Measurements from ENCODE around the gene ZNF780B.
"Not testable (repeated sequence)": the region's sequence is repeated elsewhere in the genome, so short reads cannot be mapped to it uniquely, and the experiment has no call there.

ZNF780B gene

DNA sequence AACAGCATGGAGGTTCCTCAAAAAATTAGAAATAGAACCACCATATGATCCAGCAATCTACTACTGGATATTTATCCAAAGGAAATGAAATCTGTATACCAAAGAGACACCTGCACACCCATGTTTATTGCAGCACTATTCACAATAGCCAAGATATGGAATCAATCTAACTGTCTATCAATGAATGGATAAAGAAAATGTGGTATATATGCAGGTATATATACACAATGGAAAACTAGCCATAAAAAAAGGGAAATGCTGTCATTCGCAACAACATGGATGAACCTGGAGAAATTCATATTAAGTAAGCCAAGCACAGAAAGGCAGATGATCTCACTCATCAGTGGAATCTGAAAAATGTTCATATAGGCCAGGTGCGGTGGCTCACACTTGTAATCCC, 2.5 kb downstream of the ZNF780B start:
- Histone ChIP-seq H3K27me3 (replicated peaks in 2 of 5; ENCODE audit: control insufficient read depth in 4 of 5, insufficient read depth in 5 of 5, low read length in 4 of 5) (no peaks in the 10 kb centered on the region), H3K4me1 (ENCODE audit: control extremely low read depth in 1 of 4, control insufficient read depth in 4 of 4, insufficient read depth in 4 of 4, low read length in 3 of 4) (peaks cover 4 to 20% (median 10%) of the 10 kb centered on the region in 4 experiments), H3K9me3 (ENCODE audit: control extremely low read depth in 1 of 5, control insufficient read depth in 4 of 5, insufficient read depth in 2 of 5, low read depth in 1 of 5, low read length in 4 of 5) (peaks cover 7 to 42% (median 19%) of the 10 kb centered on the region in 5 experiments), H3K36me3 (ENCODE audit: control insufficient read depth in 4 of 4, insufficient read depth in 4 of 4, low read length in 3 of 4) (peaks cover 10 to 29% (median 21%) of the 10 kb centered on the region in 4 experiments), H3K4me3 (ENCODE audit: control insufficient read depth in 1 of 7, extremely low read depth in 1 of 7, insufficient read depth in 4 of 7, low read depth in 2 of 7, low read length in 6 of 7) (no peak overlapping the region), H3K27ac (ENCODE audit: insufficient read depth in 1 of 2, low read depth in 1 of 2, low read length in 2 of 2, poor library complexity in 1 of 2, severe bottlenecking in 2 of 2) (no peak overlapping the region)
- DNase-seq = no peak
- POLR2A ChIA-PET = no interaction called here
- WGBS (ENCODE audit: insufficient coverage) = 97% methylated on average over 2 of the region's 2 CpGs
- CTCF ChIA-PET = no interaction called here

DNA sequence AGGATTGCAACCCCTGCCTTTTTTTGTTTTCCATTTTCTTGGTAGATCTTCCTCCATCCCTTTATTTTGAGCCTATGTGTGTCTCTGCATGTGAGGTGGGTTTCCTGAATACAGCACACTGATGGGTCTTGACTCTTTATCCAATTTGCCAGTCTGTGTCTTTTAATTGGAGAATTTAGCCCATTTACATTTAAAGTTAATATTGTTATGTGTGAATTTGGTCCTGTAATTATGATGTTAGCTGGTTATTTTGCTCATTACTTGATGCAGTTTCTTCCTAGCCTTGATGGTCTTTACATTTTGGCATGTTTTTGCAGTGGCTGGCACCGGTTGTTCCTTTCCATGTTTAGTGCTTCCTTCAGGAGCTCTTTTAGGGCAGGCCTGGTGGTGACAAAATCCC, 14.3 kb downstream of the ZNF780B start:
- CTCF ChIA-PET; DNase-seq; POLR2A ChIA-PET; H3K4me1 ChIP-seq (ENCODE audit: control extremely low read depth in 1 of 4, control insufficient read depth in 4 of 4, insufficient read depth in 4 of 4, low read length in 3 of 4); H3K27ac ChIP-seq (ENCODE audit: insufficient read depth in 1 of 2, low read depth in 1 of 2, low read length in 2 of 2, poor library complexity in 1 of 2, severe bottlenecking in 2 of 2); H3K27me3 ChIP-seq (replicated peaks in 2 of 5; ENCODE audit: control insufficient read depth in 4 of 5, insufficient read depth in 5 of 5, low read length in 4 of 5); H3K4me3 ChIP-seq (ENCODE audit: control insufficient read depth in 1 of 7, extremely low read depth in 1 of 7, insufficient read depth in 4 of 7, low read depth in 2 of 7, low read length in 6 of 7): not testable (repeated sequence)
- WGBS (ENCODE audit: insufficient coverage) = no CpG with 5 or more reads among the region's 1 CpG
- peaks cover 4 to 43% (median 20%) of the 10 kb centered on the region in 5 experiments for H3K9me3 ChIP-seq (ENCODE audit: control extremely low read depth in 1 of 5, control insufficient read depth in 4 of 5, insufficient read depth in 2 of 5, low read depth in 1 of 5, low read length in 4 of 5)
- H3K36me3 ChIP-seq (ENCODE audit: control insufficient read depth in 4 of 4, insufficient read depth in 4 of 4, low read length in 3 of 4) = peaks cover 16 to 37% (median 25%) of the 10 kb centered on the region in 4 experiments

DNA sequence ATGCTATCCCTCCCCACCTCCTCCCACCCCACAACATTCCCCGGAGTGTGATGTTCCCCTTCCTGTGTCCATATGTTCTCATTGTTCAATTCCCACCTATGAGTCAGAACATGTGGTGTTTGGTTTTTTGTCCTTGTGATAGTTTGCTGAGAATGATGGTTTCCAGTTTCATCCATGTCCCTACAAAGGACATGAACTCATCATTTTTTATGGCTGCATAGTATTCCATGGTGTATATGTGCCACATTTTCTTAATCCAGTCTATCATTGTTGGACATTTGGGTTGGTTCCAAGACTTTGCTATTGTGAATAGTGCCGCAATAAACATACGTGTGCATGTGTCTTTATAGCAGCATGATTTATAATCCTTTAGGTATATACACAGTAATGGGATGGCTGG, 18.0 kb downstream of the ZNF780B start:
- H3K27me3 ChIP-seq (replicated peaks in 2 of 5; ENCODE audit: control insufficient read depth in 4 of 5, insufficient read depth in 5 of 5, low read length in 4 of 5); POLR2A ChIA-PET; H3K27ac ChIP-seq (ENCODE audit: insufficient read depth in 1 of 2, low read depth in 1 of 2, low read length in 2 of 2, poor library complexity in 1 of 2, severe bottlenecking in 2 of 2); H3K4me1 ChIP-seq (ENCODE audit: control extremely low read depth in 1 of 4, control insufficient read depth in 4 of 4, insufficient read depth in 4 of 4, low read length in 3 of 4); DNase-seq; H3K4me3 ChIP-seq (ENCODE audit: control insufficient read depth in 1 of 7, extremely low read depth in 1 of 7, insufficient read depth in 4 of 7, low read depth in 2 of 7, low read length in 6 of 7); CTCF ChIA-PET: not testable (repeated sequence)
- no CpG with 5 or more reads among the region's 3 CpGs for WGBS (ENCODE audit: insufficient coverage)
- Histone ChIP-seq H3K36me3 (ENCODE audit: control insufficient read depth in 4 of 4, insufficient read depth in 4 of 4, low read length in 3 of 4) (peaks cover 0 to 15% (median 3%) of the 10 kb centered on the region in 4 experiments), H3K9me3 (ENCODE audit: control extremely low read depth in 1 of 5, control insufficient read depth in 4 of 5, insufficient read depth in 2 of 5, low read depth in 1 of 5, low read length in 4 of 5) (peaks cover 4 to 45% (median 28%) of the 10 kb centered on the region in 5 experiments)

DNA sequence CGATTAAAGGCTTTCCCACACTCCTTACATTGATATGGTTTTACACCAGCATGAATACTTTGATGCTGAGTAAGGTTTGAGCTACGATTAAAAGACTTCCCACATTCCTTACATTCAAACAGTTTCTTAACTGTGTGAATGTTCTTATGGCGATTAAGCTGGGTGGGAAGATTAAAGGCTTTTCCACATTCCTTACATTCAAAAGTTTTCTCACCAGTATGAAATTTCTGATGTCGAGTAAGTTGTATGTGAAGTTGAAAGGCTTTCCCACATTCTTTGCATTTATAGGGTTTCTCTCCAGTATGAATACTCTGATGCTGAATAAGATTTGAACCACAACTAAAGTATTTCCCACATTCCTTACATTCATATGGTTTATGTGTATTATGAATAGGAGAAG, 20.0 kb downstream of the ZNF780B start:
- CTCF ChIA-PET = no interaction called here

DNA sequence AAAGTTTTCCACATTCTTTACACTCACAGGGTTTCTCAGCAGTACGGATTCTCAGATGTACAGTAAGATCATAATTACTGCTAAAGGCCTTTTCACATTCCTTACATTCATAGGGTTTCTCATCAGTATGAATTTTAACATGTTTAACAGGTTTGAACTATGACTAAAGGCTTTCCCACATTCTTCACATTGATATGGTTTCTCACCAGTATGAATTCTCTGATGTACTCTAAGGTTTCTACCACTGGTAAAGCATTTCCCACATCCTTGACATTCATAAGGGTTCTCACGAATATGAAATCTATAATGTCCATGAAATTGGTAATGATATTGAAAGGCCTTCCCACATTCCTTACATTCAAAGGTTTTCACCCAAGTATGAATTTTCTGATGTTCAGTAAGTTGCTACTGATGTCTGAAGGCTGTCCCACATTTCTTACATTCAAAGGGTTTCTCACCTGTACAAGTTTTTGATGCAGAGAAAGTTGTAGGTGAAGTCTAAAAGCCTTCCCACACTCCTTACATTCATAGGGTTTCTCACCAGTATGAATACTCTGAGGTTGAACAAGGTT, 22.0 kb downstream of the ZNF780B start:
- Histone ChIP-seq H3K4me1 (ENCODE audit: control extremely low read depth in 1 of 4, control insufficient read depth in 4 of 4, insufficient read depth in 4 of 4, low read length in 3 of 4) (no peaks in the 10 kb centered on the region), H3K27ac (ENCODE audit: insufficient read depth in 1 of 2, low read depth in 1 of 2, low read length in 2 of 2, poor library complexity in 1 of 2, severe bottlenecking in 2 of 2) (no peak overlapping the region), H3K36me3 (ENCODE audit: control insufficient read depth in 4 of 4, insufficient read depth in 4 of 4, low read length in 3 of 4) (peaks cover 0 to 14% (median 3%) of the 10 kb centered on the region in 4 experiments), H3K27me3 (replicated peaks in 2 of 5; ENCODE audit: control insufficient read depth in 4 of 5, insufficient read depth in 5 of 5, low read length in 4 of 5) (no peaks in the 10 kb centered on the region), H3K4me3 (ENCODE audit: control insufficient read depth in 1 of 7, extremely low read depth in 1 of 7, insufficient read depth in 4 of 7, low read depth in 2 of 7, low read length in 6 of 7) (no peak overlapping the region), H3K9me3 (ENCODE audit: control extremely low read depth in 1 of 5, control insufficient read depth in 4 of 5, insufficient read depth in 2 of 5, low read depth in 1 of 5, low read length in 4 of 5) (peaks cover 12 to 69% (median 35%) of the 10 kb centered on the region in 5 experiments)
- no CpG with 5 or more reads among the region's 2 CpGs for WGBS (ENCODE audit: insufficient coverage)
- ChIA-PET CTCF (no interaction called here), POLR2A (no interaction called here)
- DNase-seq = no peak

More for the DNA sequence above, 20.0 kb downstream of the ZNF780B start:
- POLR2A ChIA-PET = no interaction called here
- DNase-seq = no peak
- Histone ChIP-seq H3K9me3 (ENCODE audit: control extremely low read depth in 1 of 5, control insufficient read depth in 4 of 5, insufficient read depth in 2 of 5, low read depth in 1 of 5, low read length in 4 of 5) (peaks cover 7 to 56% (median 30%) of the 10 kb centered on the region in 5 experiments), H3K4me3 (ENCODE audit: control insufficient read depth in 1 of 7, extremely low read depth in 1 of 7, insufficient read depth in 4 of 7, low read depth in 2 of 7, low read length in 6 of 7) (no peak overlapping the region), H3K27ac (ENCODE audit: insufficient read depth in 1 of 2, low read depth in 1 of 2, low read length in 2 of 2, poor library complexity in 1 of 2, severe bottlenecking in 2 of 2) (no peak overlapping the region), H3K36me3 (ENCODE audit: control insufficient read depth in 4 of 4, insufficient read depth in 4 of 4, low read length in 3 of 4) (peaks cover 0 to 14% (median 3%) of the 10 kb centered on the region in 4 experiments), H3K4me1 (ENCODE audit: control extremely low read depth in 1 of 4, control insufficient read depth in 4 of 4, insufficient read depth in 4 of 4, low read length in 3 of 4) (no peaks in the 10 kb centered on the region), H3K27me3 (replicated peaks in 2 of 5; ENCODE audit: control insufficient read depth in 4 of 5, insufficient read depth in 5 of 5, low read length in 4 of 5) (no peaks in the 10 kb centered on the region)
- no CpG with 5 or more reads among the region's 4 CpGs for WGBS (ENCODE audit: insufficient coverage)

DNA sequence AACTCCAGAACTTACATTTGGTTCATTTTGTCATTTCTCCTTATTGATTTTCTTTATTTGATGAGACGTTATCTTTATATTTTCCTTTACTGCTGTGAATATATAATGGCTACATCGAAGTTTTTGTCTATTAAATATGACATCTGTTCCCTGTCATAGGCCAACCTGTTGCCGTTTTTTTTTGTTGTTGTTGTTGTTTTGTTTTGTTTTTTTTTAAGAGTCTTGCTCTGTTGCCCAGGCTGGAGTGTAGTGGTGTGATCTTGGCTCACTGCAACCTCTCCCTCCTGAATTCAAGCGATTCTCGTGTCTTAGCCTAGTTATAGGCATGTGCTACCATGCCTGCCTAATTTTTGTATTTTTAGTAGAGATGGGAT, 29.4 kb downstream of the ZNF780B start:
- Histone ChIP-seq H3K9me3 (ENCODE audit: control extremely low read depth in 1 of 5, control insufficient read depth in 4 of 5, insufficient read depth in 2 of 5, low read depth in 1 of 5, low read length in 4 of 5) (peaks cover 13 to 77% (median 48%) of the 10 kb centered on the region in 5 experiments), H3K4me3 (ENCODE audit: control insufficient read depth in 1 of 7, extremely low read depth in 1 of 7, insufficient read depth in 4 of 7, low read depth in 2 of 7, low read length in 6 of 7) (no peak overlapping the region), H3K36me3 (ENCODE audit: control insufficient read depth in 4 of 4, insufficient read depth in 4 of 4, low read length in 3 of 4) (no peaks in the 10 kb centered on the region), H3K27ac (ENCODE audit: insufficient read depth in 1 of 2, low read depth in 1 of 2, low read length in 2 of 2, poor library complexity in 1 of 2, severe bottlenecking in 2 of 2) (no peak overlapping the region), H3K4me1 (ENCODE audit: control extremely low read depth in 1 of 4, control insufficient read depth in 4 of 4, insufficient read depth in 4 of 4, low read length in 3 of 4) (no peaks in the 10 kb centered on the region), H3K27me3 (replicated peaks in 2 of 5; ENCODE audit: control insufficient read depth in 4 of 5, insufficient read depth in 5 of 5, low read length in 4 of 5) (no peaks in the 10 kb centered on the region)
- CTCF ChIA-PET = interaction anchor here (0.6 kb wide), 1 partner anchor 23 kb away, joined by 3 read pairs; no protein-coding TSS in a partner anchor
- POLR2A ChIA-PET = no interaction called here
- DNase-seq = no peak
- WGBS (ENCODE audit: insufficient coverage) = no CpG with 5 or more reads among the region's 5 CpGs

DNA sequence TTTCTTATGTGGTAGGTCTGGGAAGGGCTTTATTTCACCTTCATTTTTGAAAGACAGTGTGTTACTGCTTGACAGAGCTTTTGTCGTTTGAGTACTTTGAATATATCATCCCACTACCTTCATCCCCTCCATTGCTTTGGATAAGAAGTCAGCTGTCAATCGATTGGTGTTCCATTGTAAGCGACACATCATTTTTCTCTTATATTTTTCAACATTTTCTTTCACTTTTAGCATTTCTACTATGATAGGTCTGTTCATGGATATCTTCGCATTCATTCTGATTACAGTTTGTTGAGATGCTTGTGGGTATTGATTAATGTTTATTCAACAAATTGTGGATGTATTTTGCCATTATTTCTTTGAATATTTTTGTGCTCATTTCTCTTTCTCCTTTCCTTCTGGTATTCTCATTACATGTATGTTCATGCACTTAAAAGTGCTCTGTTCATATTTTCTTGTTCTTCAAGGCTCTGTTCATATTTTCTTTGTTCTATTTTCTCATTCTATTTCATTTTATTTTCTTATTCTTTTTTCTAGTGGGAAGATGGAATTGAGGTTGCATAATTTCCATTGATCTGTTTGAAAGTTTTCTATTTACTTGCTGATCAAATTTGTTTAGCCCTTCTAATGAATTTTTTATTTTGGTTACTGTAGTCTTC, 30.0 kb downstream of the ZNF780B start:
- no peak overlapping the region for H3K4me3 ChIP-seq (ENCODE audit: control insufficient read depth in 1 of 7, extremely low read depth in 1 of 7, insufficient read depth in 4 of 7, low read depth in 2 of 7, low read length in 6 of 7)
- no peaks in the 10 kb centered on the region for H3K36me3 ChIP-seq (ENCODE audit: control insufficient read depth in 4 of 4, insufficient read depth in 4 of 4, low read length in 3 of 4)
- peaks cover 13 to 73% (median 46%) of the 10 kb centered on the region in 5 experiments for H3K9me3 ChIP-seq (ENCODE audit: control extremely low read depth in 1 of 5, control insufficient read depth in 4 of 5, insufficient read depth in 2 of 5, low read depth in 1 of 5, low read length in 4 of 5)
- H3K4me1 ChIP-seq (ENCODE audit: control extremely low read depth in 1 of 4, control insufficient read depth in 4 of 4, insufficient read depth in 4 of 4, low read length in 3 of 4) = no peaks in the 10 kb centered on the region
- no peak overlapping the region for H3K27ac ChIP-seq (ENCODE audit: insufficient read depth in 1 of 2, low read depth in 1 of 2, low read length in 2 of 2, poor library complexity in 1 of 2, severe bottlenecking in 2 of 2)
- WGBS (ENCODE audit: insufficient coverage) = no CpG with 5 or more reads among the region's 4 CpGs
- ChIA-PET POLR2A (no interaction called here), CTCF (no interaction called here)
- no peak for DNase-seq
- no peaks in the 10 kb centered on the region for H3K27me3 ChIP-seq (replicated peaks in 2 of 5; ENCODE audit: control insufficient read depth in 4 of 5, insufficient read depth in 5 of 5, low read length in 4 of 5)

All from common myeloid progenitor, CD34-positive (primary cell).